Type B pancreatic cell (in vitro differentiated cells): ENCODE measurements around the gene SMPDL3B. TPM values are rescaled to one million over a fixed set of nuclear protein-coding genes. Genes with fewer than 3 reads are reported as not detected.
"Not testable (repeated sequence)": the region's sequence is repeated elsewhere in the genome, so short reads cannot be mapped to it uniquely, and the experiment has no call there.

Experiments
- DNase-seq: peaks from one replicate; pipeline ENCODE4 v3.0.0; 2021; ENCODE audit warnings: mixed read lengths; ENCODE audit not compliant: unreplicated experiment; ENCODE audit errors: extremely low spot score
- H3K27ac Mint-ChIP-seq: 2 replicates; pipeline ENCODE4 v1.8.0; 2021; ENCODE audit warnings: mild to moderate bottlenecking, mixed read lengths
- H3K27me3 Mint-ChIP-seq: 2 replicates; pipeline ENCODE4 v1.8.0; 2021; ENCODE audit warnings: mixed read lengths
- H3K36me3 Mint-ChIP-seq: 2 replicates; pipeline ENCODE4 v1.8.0; 2021; ENCODE audit warnings: mixed read lengths
- H3K4me1 Mint-ChIP-seq: one replicate; pipeline ENCODE4 v1.8.0; 2021; ENCODE audit warnings: mixed read lengths; ENCODE audit not compliant: unreplicated experiment
- H3K4me3 Mint-ChIP-seq: 2 replicates; pipeline ENCODE4 v1.8.0; 2021; ENCODE audit warnings: mild to moderate bottlenecking, mixed read lengths
- H3K9me3 Mint-ChIP-seq: 2 replicates; pipeline ENCODE4 v1.8.0; 2021; ENCODE audit warnings: mixed read lengths
- CTCF ChIP-seq: fragments of 200-600 bp; sonication (generic); conservative IDR thresholded peaks from 2 replicates; pipeline ENCODE4 v1.5.0; 2021; ENCODE audit warnings: antibody characterized with exemption, mild to moderate bottlenecking
- total RNA-seq: library from RNA; stranded (reverse); gene quantifications from 2 replicates; pipeline ENCODE4 v1.2.1, GENCODE V29; 2021; ENCODE audit warnings: low replicate concordance

Gene SMPDL3B
- total RNA-seq, 1 donor from 2014 or later, result 3.6 TPM

- H3K4me1 Mint-ChIP-seq, result no peaks in the 10 kb centered on the region
- H3K4me3 Mint-ChIP-seq, result no peak overlapping the region
- no peaks in the 10 kb centered on the region for H3K27me3 Mint-ChIP-seq
- H3K27ac Mint-ChIP-seq, result no peak overlapping the region
- H3K9me3 Mint-ChIP-seq, result no peaks in the 10 kb centered on the region
- H3K36me3 Mint-ChIP-seq, result peaks cover 13% of the 10 kb centered on the region
- no peak for TF ChIP-seq CTCF
- DNase-seq, result no peak
Measured at GRCh38 chr1:27994060-27994459, 59.3 kb downstream of the SMPDL3B start.

DNA sequence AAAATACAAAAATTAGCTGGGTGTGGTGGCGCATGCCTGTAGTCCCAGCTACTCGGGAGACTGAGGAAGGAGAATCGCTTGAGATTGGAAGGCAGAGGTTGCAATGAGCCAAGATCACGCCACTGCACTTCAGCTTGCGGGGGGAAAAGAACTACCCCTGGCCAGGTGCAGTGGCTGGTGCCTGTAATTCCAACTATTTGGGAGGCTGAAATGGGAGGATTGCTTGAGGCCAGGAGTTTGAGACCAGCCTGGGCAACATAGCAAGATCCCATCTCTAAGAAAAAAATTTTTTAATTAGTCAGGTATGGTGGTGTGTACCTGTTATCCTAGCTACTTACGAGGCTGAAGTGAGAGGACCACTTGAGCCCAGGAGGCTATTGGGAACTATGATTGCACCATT, 59.7 kb downstream of the SMPDL3B start:
- not testable (repeated sequence) for H3K9me3 Mint-ChIP-seq, H3K4me1 Mint-ChIP-seq, H3K27ac Mint-ChIP-seq, DNase-seq, H3K4me3 Mint-ChIP-seq, H3K27me3 Mint-ChIP-seq
- peaks cover 13% of the 10 kb centered on the region for H3K36me3 Mint-ChIP-seq

- H3K27me3 Mint-ChIP-seq, result no peaks in the 10 kb centered on the region
- no peak overlapping the region for H3K27ac Mint-ChIP-seq
- H3K36me3 Mint-ChIP-seq, result peaks cover 10% of the 10 kb centered on the region
- DNase-seq, result no peak
- H3K9me3 Mint-ChIP-seq, result no peaks in the 10 kb centered on the region
- no peak for TF ChIP-seq CTCF
- no peaks in the 10 kb centered on the region for H3K4me1 Mint-ChIP-seq
- H3K4me3 Mint-ChIP-seq, result no peak overlapping the region
Measured at GRCh38 chr1:27999055-27999454, 64.3 kb downstream of the SMPDL3B start.

- no peaks in the 10 kb centered on the region for H3K4me1 Mint-ChIP-seq
- no peak for DNase-seq
- H3K27me3 Mint-ChIP-seq, result no peaks in the 10 kb centered on the region
- no peaks in the 10 kb centered on the region for H3K9me3 Mint-ChIP-seq
- TF ChIP-seq CTCF, result no peak
- peaks cover 2% of the 10 kb centered on the region for H3K36me3 Mint-ChIP-seq
- H3K27ac Mint-ChIP-seq, result no peak overlapping the region
- no peak overlapping the region for H3K4me3 Mint-ChIP-seq
Measured at GRCh38 chr1:28002600-28002999, 67.8 kb downstream of the SMPDL3B start.

DNA sequence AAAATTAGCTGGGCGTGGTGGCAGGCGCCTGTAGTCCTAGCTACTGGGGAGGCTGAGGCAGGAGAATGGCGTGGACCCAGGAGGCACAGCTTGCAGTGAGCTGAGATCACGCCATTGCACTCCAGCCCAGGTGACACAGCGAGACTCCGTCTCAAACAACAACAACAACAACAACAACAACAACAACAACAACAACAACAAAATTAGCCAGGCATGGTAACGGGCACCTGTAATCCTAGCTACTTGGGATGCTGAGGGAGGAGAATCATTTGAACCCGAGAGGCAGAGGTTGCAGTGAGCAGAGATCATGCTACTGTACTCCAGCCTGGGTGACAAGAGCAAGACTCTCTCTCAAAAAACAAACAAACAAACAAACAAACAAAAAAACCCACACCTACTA, 68.3 kb downstream of the SMPDL3B start:
- not testable (repeated sequence) for H3K4me3 Mint-ChIP-seq, H3K9me3 Mint-ChIP-seq, H3K27me3 Mint-ChIP-seq, H3K4me1 Mint-ChIP-seq, DNase-seq, H3K36me3 Mint-ChIP-seq, H3K27ac Mint-ChIP-seq

Other genes starting within 250 kb of the SMPDL3B start
- 12.3 and 14.2 TPM in 2 replicates for gene FAM76A, start 209.0 kb upstream of the SMPDL3B start, total RNA-seq
- gene STX12, start 161.8 kb upstream of the SMPDL3B start, total RNA-seq, result 28.9 and 41.6 TPM in 2 replicates
- gene PPP1R8, start 104.2 kb upstream of the SMPDL3B start, total RNA-seq, result 53.9 and 54.9 TPM in 2 replicates
- 0.98 and 3.1 TPM in 2 replicates for gene THEMIS2, start 62.5 kb upstream of the SMPDL3B start, total RNA-seq
- 28.0 and 44.6 TPM in 2 replicates for gene RPA2, start 20.4 kb upstream of the SMPDL3B start, total RNA-seq
- gene XKR8, start 25.0 kb downstream of the SMPDL3B start, total RNA-seq, result 8.0 and 12.6 TPM in 2 replicates
- gene EYA3, start 153.6 kb downstream of the SMPDL3B start, total RNA-seq, result 26.6 and 35.4 TPM in 2 replicates
- gene PTAFR, start 241.7 kb downstream of the SMPDL3B start, total RNA-seq, result 0.48 and 0.95 TPM in 2 replicates